ENCODE measurements around the gene TCF19. TPM values are rescaled to one million over a fixed set of nuclear protein-coding genes. Genes with fewer than 3 reads are reported as not detected.

The TCF19 gene
- total RNA-seq, 1 experiment from 2014 or later = 68.5 TPM

DNA sequence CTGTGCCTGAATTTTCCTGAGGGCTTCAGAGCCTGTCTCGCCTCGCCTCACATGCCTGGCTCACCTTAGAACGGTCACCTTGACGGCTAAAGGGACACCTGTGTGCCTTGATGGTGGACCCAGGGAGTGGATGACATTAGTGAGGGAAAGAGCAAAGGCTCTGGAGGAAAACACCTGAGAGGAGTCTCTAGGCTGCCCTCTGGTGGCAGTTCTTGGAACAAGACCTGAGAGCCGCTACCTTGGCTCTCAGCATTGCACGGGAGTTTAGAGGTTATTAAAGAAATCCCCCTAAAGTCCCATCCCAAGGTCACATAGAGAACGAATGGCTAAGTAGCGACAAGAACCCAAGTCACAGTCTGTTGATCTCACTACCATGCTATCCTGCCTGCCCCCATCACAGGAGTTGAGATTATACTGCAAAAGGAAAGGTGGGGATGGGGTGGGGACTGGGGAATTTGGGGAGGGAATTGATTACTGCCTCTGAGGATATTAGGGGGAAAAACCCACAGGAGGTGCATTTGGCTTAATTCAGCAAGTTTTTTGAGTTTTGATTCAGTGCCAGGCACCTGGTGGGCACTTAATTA lies 30.2 kb upstream of the TCF19 start:
- peak; percentile 52 for DNase-seq (ENCODE audit: low spot score)

DNA sequence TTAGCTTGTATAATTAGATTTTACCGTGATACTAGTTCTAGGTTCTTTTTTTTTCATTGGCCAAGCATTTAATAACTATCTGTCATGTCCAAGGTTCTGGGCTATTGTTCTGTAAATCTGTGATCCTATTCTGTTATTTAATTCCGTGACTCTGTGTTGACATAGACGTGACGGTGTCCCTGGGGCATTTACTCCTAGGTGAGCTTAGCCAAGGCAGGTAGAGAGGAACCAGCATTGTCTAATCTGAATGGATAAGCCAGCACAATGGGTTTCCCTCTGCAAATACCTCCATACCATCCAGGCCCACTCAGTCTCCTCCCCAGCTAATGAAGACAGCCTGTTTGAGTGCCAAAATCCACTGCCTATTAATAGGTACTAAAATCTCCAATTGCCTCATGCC lies 29.3 kb upstream of the TCF19 start:
- no peak for DNase-seq (ENCODE audit: low spot score)

DNA sequence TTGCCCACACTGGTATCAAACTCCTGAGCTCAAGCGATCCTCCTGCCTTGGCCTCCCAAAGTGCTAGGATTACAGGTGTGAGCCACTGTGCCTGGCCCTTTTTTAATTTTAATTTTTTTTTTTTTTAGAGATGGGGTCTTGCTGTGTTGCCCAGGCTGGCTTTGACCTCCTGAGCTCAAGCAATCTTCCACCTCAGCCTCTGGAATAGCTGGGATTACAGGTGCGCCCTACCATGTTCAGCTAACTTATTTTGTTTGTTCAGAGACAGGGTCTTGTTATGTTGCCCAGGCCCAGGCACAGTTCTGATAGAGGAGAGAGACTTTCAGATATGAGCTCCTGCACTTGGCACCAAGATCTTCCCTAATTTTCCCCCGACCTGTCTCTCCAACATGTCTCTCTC lies 27.6 kb upstream of the TCF19 start:
- no peak for DNase-seq (ENCODE audit: low spot score)

DNA sequence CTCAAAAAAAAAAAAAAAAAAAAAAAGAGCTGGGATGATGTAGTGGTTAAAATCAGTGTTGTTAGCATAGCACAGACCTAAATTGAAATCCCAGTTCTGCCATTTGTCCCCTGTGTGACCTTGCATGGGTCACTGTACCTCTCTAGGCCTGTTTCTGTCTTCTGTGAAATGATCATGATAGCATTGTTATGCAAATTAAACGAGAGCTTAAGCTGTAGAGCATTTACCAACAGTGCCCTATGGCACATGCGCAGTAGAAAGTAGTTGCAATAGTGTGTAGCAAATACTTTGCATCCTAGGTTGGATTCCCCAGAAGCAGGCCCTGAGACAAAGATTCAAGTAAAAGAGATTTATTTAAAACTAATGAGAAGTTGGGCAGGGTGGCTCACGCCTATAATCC lies 26.8 kb upstream of the TCF19 start:
- no peak for DNase-seq (ENCODE audit: low spot score)

DNA sequence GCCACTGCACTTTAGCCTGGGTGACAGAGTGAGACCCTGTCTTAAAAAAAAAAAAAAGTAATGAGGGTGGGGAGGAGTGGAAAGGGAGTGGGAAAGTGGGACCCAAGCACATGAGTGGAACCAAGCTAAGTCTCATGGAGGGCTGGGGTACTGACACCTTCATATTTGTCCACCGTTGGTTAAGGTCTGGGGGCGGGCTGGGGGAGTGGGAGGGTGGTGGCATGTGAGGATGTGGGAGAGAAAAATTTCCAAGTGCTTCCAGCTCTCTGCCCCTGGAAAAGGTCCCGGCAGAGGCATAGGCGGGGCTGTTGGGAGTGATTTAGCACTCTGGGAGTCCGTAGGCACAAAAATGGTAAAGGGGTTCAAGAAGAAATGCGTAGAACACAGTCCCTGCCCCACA lies 25.6 kb upstream of the TCF19 start:
- no peak for DNase-seq (ENCODE audit: low spot score)

DNA sequence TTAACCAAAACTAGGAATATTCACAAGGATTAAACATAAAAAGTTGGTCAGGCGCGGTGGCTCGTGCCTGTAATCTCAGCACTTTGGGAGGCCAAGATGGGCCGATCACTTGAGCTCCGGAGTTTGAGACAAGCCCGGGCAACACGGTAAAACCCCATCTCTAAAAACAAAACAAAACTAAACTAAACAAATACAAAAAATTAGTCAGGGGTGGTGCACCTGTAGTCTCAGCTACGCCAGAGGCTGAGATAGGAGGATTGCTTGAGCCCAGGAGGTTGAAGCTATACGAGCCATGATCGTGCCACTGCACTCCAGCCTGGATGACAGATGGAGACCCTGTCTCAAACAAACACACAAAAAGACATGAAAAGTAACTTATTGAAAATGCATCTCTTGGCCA lies 22.7 kb upstream of the TCF19 start:
- no peak for DNase-seq (ENCODE audit: low spot score)

DNA sequence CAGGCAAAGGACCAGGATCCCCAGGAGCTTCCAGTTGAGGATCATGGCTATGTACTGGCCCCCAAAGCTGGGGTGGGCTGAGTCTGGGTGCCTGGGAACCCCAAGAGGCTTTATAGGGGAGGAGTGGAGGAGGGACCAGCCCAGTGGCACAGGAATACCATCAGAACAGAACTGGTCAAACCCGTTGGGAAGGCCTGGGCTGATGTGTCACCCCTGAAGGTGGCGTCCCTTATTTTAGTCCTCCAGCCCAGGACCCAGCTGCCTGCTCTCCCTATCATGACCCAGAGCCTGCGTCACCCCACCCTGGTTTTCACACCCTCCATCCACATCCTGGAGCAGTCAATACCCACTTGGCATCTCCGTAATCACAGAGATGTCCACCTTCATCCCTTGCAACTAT lies 19.4 kb upstream of the TCF19 start, which contains the start of gene PSORS1C2:
Gene PSORS1C2, minus strand, starts transcription at position 85 of the 400 bp plus-strand sequence. Its CDS starts 40 bp downstream, at position 45.
- no peak for DNase-seq (ENCODE audit: low spot score)

DNA sequence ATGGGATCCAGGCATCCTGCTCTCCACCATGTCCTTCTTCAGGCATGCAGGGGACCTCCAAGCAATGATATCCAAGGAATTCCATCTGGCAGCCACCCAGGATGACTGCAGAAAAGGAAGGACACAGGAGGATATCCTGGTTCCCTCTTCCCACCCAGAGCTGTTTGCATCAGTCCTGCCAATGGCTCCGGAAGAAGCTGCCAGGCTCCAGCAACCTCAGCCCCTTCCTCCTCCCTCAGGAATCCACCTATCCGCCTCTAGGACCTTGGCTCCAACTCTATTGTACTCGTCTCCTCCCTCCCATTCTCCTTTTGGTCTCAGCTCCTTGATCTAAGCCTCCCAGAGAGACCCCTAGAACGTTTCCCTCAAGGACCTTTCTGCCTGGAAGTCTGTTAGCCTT lies 18.8 kb upstream of the TCF19 start:
- peak; percentile 72 for DNase-seq (ENCODE audit: low spot score)

DNA sequence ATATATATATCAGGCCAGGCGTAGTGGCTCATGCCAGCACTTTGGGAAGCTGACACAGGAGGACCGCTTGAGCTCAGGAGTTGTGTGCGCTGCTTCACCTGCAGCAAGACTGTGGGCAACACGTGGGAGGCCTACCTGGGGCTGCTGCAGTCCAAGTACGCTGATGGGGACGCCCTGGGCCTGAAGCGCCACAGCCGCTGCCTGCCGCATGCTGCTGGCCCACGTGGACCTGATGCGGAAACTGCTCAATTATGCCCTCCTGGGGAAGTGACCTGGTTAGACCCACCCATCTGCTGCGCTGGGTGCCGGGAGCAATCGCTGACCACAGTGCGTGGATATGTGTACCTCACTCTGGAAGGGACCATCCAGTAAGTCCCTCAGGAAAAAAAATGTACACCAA lies 17.7 kb upstream of the TCF19 start:
- no peak for DNase-seq (ENCODE audit: low spot score)

DNA sequence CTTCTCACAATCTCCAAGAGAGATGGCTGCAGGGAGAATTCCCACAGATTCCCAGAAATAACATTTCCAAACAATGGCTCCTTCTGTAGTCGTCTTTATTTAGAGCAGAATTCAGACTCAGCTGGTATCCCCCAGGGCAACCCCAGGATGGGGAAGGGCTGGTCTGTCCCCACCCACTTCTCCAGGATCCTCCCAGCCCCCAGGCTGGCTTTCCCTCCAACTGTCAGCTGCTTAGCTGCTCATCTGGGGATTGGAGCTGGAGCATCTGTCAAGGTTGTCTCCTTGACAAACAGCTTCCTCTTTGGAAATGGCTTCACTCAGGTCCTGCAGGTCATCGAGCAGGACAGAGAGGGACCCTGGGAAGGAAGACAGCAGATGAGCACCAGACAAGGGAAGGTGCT lies 16.0 kb upstream of the TCF19 start:
- DNase-seq (ENCODE audit: low spot score) = no peak

DNA sequence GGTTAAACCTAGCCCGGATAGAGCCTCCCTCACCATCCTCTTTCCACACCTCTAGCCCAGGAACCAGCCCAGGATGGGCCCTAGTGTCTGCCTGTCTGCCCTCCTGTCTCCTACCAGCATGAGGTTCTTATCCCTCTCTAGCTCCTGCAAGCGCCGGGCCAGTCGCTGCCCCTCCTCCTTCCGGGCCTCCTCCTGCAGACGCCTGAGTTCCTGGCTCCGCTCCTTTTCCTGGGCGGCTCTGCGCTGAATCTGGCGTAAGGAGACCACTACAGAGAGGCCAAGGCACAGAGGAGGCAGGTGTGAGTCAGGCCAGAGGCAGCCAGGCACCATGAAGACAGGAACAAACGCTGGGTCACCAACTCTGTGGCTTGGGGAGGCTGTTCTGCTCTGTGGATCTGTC lies 15.2 kb upstream of the TCF19 start:
- peak; percentile 85 for DNase-seq (ENCODE audit: low spot score)

DNA sequence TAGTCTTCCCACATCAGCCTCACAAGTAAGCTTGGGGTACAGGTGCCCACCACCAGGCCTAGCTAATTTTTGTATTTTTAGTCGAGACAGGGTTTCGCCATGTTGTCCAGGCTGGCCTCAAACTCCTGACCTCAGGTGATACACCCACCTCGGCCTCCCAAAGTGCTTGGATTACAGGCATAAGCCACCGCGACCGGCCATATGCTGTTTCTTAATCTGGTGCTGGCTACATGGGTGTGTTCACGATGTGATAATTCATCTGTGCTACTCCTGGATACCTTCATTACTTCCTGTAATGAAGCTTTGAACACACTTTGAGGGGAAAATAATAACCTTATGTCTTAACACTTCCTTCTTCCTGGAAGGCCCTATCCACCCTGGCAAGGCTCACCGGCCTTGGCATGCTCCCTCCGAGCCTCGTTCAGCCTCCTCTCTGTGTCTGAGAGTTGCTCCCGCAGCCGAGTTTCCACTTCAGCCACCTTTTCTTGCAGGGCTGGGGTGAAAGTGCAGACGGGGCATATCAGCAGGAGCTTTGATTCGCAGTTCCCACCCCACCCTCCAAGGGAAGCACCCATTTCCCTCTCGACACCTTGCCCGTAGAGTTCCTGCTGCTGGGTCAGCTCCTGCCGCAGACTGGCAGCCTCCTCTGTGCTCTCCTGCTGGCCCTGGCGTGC lies 14.0 kb upstream of the TCF19 start:
- no peak for DNase-seq (ENCODE audit: low spot score)

DNA sequence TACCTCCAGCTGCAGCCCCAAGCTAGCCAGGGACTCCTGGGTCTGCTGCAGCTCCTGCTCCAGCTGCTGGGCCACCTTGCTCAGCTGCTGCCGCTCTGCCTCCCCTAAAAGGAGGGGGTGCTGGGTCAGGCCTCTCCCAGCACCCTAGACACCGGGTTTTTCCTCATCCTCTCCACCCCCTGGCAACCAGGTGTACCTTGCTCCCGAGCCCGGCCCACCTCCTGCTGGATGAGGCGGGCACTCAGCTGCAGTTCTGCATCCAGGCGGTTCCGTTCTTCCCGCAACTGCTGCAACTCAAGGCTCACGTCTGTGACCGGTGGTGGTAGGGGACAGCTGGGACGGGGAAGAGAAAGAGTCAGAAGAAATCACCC lies 13.4 kb upstream of the TCF19 start:
- DNase-seq (ENCODE audit: low spot score) = no peak

DNA sequence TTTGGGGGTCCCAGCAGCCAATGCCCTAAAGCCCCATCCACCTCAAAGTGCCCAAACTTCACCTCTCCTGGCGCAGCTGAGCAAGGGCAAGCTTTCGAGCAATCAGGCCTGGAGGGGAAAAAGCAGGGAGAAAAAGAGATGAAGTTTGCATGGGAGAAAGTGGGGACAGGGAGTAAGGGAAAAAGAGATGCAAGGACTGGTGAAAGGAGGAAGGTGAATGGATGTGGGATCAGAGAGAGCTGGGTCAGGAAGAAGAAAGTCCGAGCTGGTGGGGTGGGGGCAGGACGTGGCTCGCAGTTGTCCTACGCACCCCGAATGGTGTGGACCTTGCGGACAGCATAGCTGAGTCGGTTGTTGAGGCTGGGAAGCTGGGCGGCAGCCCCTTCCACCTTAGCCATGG lies 13.0 kb upstream of the TCF19 start:
- DNase-seq (ENCODE audit: low spot score) = no peak

DNA sequence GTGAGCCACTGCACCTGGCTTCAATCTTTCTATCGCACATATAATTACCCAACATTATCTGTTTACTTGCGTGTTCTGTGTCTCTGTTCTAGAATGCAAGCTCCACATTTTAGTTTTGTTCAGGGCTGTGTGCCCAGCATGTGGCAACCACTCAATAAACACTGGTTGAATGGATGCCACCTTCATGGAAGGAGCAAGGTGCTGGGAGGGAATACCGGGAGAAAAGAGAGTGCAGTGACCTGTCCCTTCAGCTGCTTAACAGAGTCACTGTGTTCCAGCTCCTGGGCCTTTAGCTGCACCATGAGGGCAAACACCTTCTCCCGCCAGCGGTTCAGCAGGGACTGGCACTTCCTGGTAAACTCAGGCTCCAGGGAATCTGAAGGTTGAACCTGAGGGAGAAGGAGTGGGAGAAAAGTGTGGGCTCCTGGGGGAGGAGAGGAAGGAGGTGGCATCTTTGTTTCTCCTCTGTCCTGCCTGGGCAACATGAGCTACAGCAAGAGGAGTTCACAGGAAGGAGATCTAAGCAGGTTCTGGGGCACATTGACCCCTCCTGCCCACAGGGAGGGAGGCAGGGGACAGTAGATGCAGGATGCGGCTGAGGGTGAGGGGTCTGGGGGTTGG lies 8.5 kb upstream of the TCF19 start:
- no peak for DNase-seq (ENCODE audit: low spot score)

DNA sequence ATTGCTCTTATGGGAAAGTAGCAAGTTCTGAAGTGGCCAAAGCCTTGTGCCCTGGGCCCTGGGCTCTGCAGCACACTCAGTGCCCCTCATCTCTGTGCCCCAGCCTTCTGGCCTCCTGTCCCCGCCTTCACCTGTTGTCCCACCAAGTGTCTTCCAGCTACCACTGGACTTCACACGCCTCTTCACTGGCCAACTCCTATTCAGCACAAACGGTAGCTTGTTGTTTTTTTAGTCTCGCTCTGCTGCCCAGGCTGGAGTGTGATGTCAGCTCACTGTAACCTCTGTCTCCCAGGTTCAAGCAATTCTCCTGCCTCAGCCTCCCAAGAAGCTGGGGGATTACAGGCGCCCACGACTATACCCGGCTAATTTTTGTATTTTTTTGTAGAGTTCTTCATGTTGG lies 5.6 kb upstream of the TCF19 start:
- DNase-seq (ENCODE audit: low spot score) = no peak

DNA sequence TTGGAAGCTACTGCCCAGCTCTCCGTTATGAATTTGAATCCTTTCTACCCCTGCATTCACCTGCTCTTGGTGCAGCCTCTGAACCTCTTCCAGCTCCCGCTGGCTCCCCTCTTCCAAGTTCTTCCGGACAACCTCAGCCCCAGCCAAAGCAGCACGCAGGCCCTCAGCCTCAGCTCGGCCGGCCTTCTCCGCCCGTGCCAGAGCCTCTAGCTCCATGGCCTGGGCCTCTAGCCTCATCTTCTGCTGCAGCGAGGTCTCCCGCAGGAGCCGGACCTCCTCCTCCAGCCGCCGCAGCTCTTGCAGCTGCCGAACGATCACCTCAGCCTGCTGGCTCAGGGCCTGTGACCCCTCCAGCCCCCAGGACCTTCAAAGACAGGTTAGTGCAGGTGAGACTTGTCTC lies 4.0 kb upstream of the TCF19 start:
- no peak for DNase-seq (ENCODE audit: low spot score)

DNA sequence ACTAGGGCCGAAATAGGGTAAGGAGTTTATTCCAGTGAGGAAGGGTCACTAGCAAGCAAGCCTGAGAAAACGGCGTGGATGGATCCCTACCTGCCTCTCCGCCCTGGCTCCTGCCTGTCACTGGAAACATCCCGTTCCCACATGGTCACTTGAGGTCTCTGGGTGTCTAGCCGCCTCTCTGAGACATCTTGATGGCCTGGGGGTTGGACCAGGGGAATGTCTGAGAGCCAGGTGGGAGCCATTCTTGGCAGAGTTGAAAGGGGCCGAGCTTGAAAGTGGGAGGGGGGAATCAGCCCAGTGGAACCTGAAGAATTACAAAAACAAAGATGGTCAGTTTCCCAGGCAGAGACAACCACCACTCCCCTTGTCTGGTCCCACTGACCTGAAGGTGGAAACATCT lies 1.7 kb upstream of the TCF19 start:
- no peak for DNase-seq (ENCODE audit: low spot score)

DNA sequence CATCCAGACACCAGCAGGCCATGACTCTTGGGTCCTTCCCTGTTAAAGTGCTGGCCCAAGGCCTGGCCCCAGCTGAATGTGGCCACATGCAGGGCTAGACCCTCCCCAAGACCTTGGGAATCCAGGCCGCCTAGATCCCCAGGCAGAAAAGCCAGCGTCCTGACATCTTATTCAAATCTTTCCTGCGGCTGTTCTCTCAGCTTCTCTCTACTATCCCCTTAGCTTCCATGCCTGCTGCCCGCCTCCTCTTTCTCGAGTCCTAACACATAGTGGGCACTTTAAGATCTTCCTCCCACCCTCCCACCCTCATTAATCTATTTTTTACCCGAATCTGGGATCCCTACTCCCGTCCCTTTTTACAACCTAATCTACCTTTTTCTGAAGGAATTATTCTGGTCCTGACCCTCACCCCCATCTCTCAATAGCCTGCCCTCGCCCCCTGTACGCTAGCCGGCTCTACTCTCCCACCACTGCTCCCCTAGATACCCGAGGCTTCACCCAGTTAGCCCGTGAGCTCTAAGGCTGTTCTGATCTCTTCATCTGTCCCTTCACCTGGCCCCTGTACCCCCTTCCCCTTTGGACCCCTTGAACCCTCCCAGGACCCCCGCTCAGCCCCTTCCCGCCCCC lies 763 bp upstream of the TCF19 start, which contains the start of gene CCHCR1:
Gene CCHCR1, minus strand, starts transcription at position 290 of the 627 bp plus-strand sequence. Its CDS starts 202 bp downstream, at position 88.
- DNase-seq (ENCODE audit: low spot score) = no peak

DNA sequence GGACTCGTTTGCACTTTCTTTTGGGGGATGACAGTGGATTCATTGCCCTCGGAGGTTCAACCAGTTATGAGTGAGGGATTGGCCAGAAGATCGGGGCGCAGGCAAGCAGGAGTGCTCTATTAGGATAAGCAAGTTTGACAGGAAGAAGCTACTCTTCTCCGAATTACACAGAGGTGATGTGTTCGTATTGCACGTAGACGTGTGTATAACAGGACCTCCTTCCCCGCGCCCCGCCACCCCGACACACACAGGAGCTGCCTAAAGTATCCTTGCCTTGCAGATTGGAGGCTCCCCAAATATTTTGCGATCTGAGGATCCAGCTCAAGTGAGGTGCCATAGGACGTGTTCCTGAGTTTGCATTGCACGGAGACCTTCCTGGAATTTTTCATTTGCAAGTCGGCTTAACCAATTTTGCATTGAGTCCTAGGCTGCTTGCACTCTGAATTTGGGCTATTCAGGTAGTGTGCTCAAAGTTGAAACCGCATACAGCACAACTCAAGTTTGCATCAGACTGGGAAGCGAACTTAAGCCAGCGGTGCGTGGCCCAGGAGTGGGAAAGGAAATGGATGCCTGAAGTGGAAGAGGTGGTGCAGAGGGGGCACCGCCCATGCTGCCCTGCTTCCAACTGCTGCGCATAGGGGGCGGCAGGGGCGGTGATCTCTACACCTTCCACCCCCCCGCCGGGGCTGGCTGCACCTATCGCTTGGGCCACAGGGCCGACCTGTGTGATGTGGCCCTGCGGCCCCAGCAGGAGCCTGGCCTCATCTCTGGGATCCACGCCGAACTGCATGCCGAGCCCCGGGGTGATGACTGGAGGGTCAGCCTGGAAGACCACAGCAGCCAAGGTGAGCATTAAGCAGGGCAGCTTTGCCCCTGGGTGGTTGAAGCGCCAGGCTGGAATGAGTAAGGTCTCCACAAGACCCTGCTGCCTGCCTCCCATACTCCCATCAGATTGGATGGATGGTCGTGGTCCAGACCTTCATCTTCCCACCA lies 770 bp downstream of the TCF19 start:
- DNase-seq (ENCODE audit: low spot score) = peak; percentile 32

Measured in A172 (cell line).